ENCODE measurements around the gene COA8. TPM values are rescaled to one million over a fixed set of nuclear protein-coding genes. Genes with fewer than 3 reads are reported as not detected.

The COA8 gene
- total and polyA plus RNA-seq, 9 of the 15 experiments (the other 6 are each of a cell fraction or from before 2014, with no cell fraction given): 5.0 to 35.3 (median 25.7) TPM

DNA sequence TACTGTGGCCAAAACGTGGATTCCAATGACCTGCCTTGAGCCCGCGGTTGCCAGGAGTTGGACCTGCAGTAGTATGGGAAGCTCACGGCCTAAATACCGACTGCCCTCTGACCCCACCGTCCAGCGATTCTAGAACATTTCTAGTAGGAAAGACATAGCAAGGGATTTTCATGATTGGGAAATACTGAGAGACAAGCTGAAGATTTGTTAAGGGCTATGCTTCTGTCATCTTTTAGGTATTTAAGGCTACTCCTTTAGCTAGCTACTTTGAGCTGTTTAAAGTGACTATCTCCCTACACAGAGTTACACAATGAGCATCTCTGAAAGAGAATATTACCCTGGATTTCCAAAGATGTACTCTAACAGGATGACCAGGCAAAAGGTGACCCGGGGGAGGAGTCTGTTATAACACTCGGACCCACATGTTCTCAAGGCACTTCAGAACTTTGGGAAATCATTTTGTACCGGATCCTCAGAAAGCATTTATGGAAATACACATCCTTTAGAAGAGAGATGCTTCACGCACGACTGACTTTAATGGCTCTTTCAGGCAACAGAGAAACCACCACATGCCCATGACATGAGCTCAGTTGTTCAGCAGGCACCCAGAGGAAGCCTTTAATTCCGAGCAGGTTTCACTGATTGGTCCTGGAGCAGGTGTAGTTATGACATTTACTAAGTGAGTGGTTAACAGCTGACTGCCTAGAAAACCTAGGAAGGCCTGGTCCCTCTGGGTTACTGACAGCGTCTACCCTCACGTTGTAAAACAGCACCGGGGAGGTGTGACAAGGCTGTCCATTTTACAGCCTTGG lies 4.5 kb upstream of the COA8 start:
- TF ChIP-seq BRD4 (IDR thresholded peaks at IDR 0.05) (no peak), CEBPB (tag; IDR thresholded peaks at IDR 0.05) (peak; percentile 20; the same call in 1 of the 2 replicates), ETS2 (tag; IDR thresholded peaks at IDR 0.05; ENCODE audit: borderline replicate concordance, poor library complexity, severe bottlenecking) (no peak)
- TF ChIP-seq, protein P1, sequence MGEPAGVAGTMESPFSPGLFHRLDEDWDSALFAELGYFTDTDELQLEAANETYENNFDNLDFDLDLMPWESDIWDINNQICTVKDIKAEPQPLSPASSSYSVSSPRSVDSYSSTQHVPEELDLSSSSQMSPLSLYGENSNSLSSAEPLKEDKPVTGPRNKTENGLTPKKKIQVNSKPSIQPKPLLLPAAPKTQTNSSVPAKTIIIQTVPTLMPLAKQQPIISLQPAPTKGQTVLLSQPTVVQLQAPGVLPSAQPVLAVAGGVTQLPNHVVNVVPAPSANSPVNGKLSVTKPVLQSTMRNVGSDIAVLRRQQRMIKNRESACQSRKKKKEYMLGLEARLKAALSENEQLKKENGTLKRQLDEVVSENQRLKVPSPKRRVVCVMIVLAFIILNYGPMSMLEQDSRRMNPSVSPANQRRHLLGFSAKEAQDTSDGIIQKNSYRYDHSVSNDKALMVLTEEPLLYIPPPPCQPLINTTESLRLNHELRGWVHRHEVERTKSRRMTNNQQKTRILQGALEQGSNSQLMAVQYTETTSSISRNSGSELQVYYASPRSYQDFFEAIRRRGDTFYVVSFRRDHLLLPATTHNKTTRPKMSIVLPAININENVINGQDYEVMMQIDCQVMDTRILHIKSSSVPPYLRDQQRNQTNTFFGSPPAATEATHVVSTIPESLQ (CRISPR knock-in tag; IDR thresholded peaks at IDR 0.05): no peak
- H3K4me1 ChIP-seq (replicated peaks in 1 of 2; ENCODE audit: control insufficient read depth in 2 of 2, insufficient read depth in 2 of 2, low read length in 2 of 2): peaks cover 6 to 21% of the 10 kb centered on the region in 2 experiments; a peak in 4 of 5 replicates
- WGBS (ENCODE audit: insufficient coverage, low coverage, missing lambda C conversion rate): 79% methylated on average over 16 of the region's 16 CpGs
- DNase-seq (ENCODE audit: extremely low read depth in 1 of 4, low spot score in 3 of 4): no peak
- CTCF ChIA-PET (ENCODE audit: low intra/inter-chr PET ratio): interaction anchor here (0.6 kb wide), 1 partner anchor 365 kb away, joined by 4 read pairs; no protein-coding TSS in a partner anchor
- no peak overlapping the region for H3K9ac ChIP-seq (ENCODE audit: insufficient read depth in 1 of 2, low read depth in 2 of 2, low read length in 2 of 2)
- H3K27me3 ChIP-seq (ENCODE audit: control insufficient read depth in 2 of 2, insufficient read depth in 2 of 2, low read length in 2 of 2): no peaks in the 10 kb centered on the region
- no TSS peak for BruUV-seq (replicated peaks)
- H3K4me2 ChIP-seq (ENCODE audit: insufficient read depth, low read length): no peak overlapping the region
- no peaks in the 10 kb centered on the region for H3K9me3 ChIP-seq (replicated peaks; ENCODE audit: control insufficient read depth, insufficient read depth, low read depth, low read length)
- POLR2A ChIA-PET: interaction anchor here (1.0 to 1.4 kb wide), 3 partner anchors 12 to 22 kb away, joined by 3 to 5 read pairs (median 3); no protein-coding TSS in a partner anchor
- no peaks in the 10 kb centered on the region for H3K9me1 ChIP-seq (ENCODE audit: control insufficient read depth, insufficient read depth, low read length)
- no peak for FAIRE-seq
- H3K27ac ChIP-seq (ENCODE audit: extremely low read depth, low read depth, low read length): no peak overlapping the region
- no peak for ATAC-seq
- peaks cover 47% of the 10 kb centered on the region for H3K79me2 ChIP-seq (ENCODE audit: control insufficient read depth, insufficient read depth, low read length)
- peaks cover 37% of the 10 kb centered on the region for H3K36me3 ChIP-seq (ENCODE audit: control insufficient read depth, insufficient read depth, low read length)
- intact Hi-C loops (cut with micrococcal nuclease): no loop called here
- in situ Hi-C loops (cut with MboI): no loop called here
- no peak overlapping the region for H2AFZ ChIP-seq (ENCODE audit: low read depth, low read length)
- peaks cover 20% of the 10 kb centered on the region; the same call in 1 of the 2 replicates for H4K20me1 ChIP-seq (replicated peaks; ENCODE audit: control insufficient read depth, insufficient read depth, low read length)
- no peak overlapping the region for H3K4me3 ChIP-seq
